Caki2 (cell line): Measurements from ENCODE around the gene LMAN1. TPM values are rescaled to one million over a fixed set of nuclear protein-coding genes. Genes with fewer than 3 reads are reported as not detected.

ENCODE experiments used
- total RNA-seq: library from RNA; depleted of rRNA; stranded (reverse); fragments of >200 nt; shearing (Covaris generic); gene quantifications from 2 replicates; pipeline ENCODE4 v1.2.3, GENCODE V29; 2014; ENCODE audit warnings: low replicate concordance; rRNA removed

The LMAN1 gene
- total RNA-seq, 1 experiment from 2014 or later: 68.5 TPM

Other genes starting within 250 kb of the LMAN1 start
- gene SEC11C, start 219.4 kb downstream of the LMAN1 start, total RNA-seq: 34.1 and 38.1 TPM in 2 replicates
- gene GRP, start 139.1 kb downstream of the LMAN1 start, total RNA-seq: not detected in 2 replicates
- not detected in 2 replicates for gene RAX, start 85.8 kb downstream of the LMAN1 start, total RNA-seq
- gene CPLX4, start 40.6 kb downstream of the LMAN1 start, total RNA-seq: not detected in 2 replicates